SW480 (cell line): ENCODE measurements around the gene AP1M1.

Experiments used
- DNase-seq: peaks from one replicate; pipeline ENCODE4 v3.0.0-alpha.2; 2016; ENCODE audit warnings: low spot score

The AP1M1 gene

GRCh38 chr19:16233081-16233776 is 35.5 kb downstream of the AP1M1 start:
- no peak for DNase-seq

GRCh38 chr19:16233836-16234551 is 36.3 kb downstream of the AP1M1 start:
- no peak for DNase-seq

GRCh38 chr19:16234552-16235445 is 37.1 kb downstream of the AP1M1 start:
- DNase-seq = no peak

GRCh38 chr19:16235811-16236652 is 38.3 kb downstream of the AP1M1 start:
- DNase-seq = no peak

GRCh38 chr19:16244091-16244490 is 46.4 kb downstream of the AP1M1 start:
- no peak for DNase-seq

- peak; percentile 68 for DNase-seq
Observed at GRCh38 chr19:16247353-16248182, 49.9 kb downstream of the AP1M1 start.

- DNase-seq = no peak
Observed at GRCh38 chr19:16248380-16249023, 50.8 kb downstream of the AP1M1 start.

- DNase-seq = no peak
Observed at GRCh38 chr19:16249826-16250404, 52.2 kb downstream of the AP1M1 start.

- no peak for DNase-seq
Observed at GRCh38 chr19:16252459-16253205, 54.9 kb downstream of the AP1M1 start.

GRCh38 chr19:16254851-16255408 is 57.2 kb downstream of the AP1M1 start:
- no peak for DNase-seq

GRCh38 chr19:16257509-16258002 is 59.8 kb downstream of the AP1M1 start:
- no peak for DNase-seq

- DNase-seq = no peak
Observed at GRCh38 chr19:16258440-16258903, 60.8 kb downstream of the AP1M1 start.

- no peak for DNase-seq
Observed at GRCh38 chr19:16259385-16260159, 61.9 kb downstream of the AP1M1 start.

GRCh38 chr19:16260160-16260811 is 62.6 kb downstream of the AP1M1 start:
- no peak for DNase-seq

- no peak for DNase-seq
Observed at GRCh38 chr19:16260812-16261161, 63.1 kb downstream of the AP1M1 start.

- DNase-seq = no peak
Observed at GRCh38 chr19:16261584-16262368, 64.1 kb downstream of the AP1M1 start.
